GM19043 (cell line): ENCODE data around the gene OR2T29.
"Not testable (repeated sequence)": the region's sequence is repeated elsewhere in the genome, so short reads cannot be mapped to it uniquely, and the experiment has no call there.

Experiments used
- ATAC-seq: cut with Tn5 transposase; IDR thresholded peaks from one replicate; pipeline ENCODE4 v1.9.1; 2021; ENCODE audit warnings: low read depth; ENCODE audit not compliant: unreplicated experiment

OR2T29 gene

GRCh38 chr1:248521856-248522255, 40.7 kb downstream of the OR2T29 start:
- ATAC-seq, result no peak

DNA sequence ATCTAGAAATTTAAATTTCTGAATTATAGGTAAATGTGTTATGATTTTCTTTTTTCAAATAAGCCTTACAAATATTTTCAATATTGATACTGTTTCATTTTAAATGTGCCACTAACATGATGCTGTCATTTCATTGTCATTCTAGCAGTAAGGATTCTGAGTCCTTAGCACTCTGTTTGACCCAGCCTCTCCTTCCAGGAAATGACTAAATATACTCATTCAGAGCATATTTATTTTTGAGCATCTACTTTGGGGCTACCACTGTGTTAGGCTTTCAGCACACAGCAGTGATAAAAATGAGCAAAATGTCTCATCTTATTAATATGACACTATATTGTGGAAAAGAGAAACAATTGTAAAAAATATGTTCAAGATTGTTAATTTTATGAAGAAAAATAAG, 52.4 kb downstream of the OR2T29 start:
- not testable (repeated sequence) for ATAC-seq

DNA sequence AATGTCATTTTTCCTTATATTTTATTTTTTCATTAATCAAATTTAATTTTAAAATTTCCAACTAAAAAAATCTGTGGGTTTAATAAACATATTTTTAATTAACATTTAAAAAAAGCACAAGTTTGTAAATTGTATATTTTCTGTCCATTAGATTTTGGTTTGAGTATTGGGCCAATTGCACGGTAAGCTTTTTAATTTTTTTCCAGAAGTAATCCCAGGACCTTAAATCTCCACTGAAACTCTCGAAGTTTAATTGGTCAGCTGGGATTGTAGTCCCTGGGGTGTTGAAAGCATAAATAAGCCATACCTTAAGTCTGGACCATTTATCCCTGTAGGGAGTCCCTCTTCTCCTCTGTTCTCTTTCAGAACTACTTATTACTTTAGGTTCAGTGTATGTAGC, 54.8 kb downstream of the OR2T29 start, which contains the start of gene OR2G6:
Gene OR2G6 (plus strand): TSS at position 301 of the 400 bp plus-strand sequence. CDS start 13,574 bp downstream, outside the sequence.
- ATAC-seq, result not testable (repeated sequence)
